Smooth muscle cell (in vitro differentiated cells): ENCODE measurements around the gene MGMT. TPM values are rescaled to one million over a fixed set of nuclear protein-coding genes. Genes with fewer than 3 reads are reported as not detected.

Experiments used
- DNase-seq: peaks from one replicate; lab custom pipeline; 2025; ENCODE audit not compliant: unreplicated experiment; lab: John Stamatoyannopoulos, UW
- H2AFZ ChIP-seq: fragments of 200-600 bp; sonication (generic); 2 replicates; pipeline ENCODE4 v1.6.0; 2016; ENCODE audit warnings: antibody characterized with exemption, low read depth, mild to moderate bottlenecking
- H3F3A ChIP-seq: fragments of 200-600 bp; sonication (generic); 2 replicates; pipeline ENCODE4 v1.6.0; 2017; ENCODE audit warnings: antibody characterized with exemption, low read depth
- H3K27ac ChIP-seq: fragments of 200-600 bp; sonication (generic); 2 replicates; pipeline ENCODE4 v1.5.1; 2016; ENCODE audit warnings: low read depth, mild to moderate bottlenecking
- H3K27me3 ChIP-seq: fragments of 200-600 bp; sonication (generic); 2 replicates; pipeline ENCODE4 v1.6.1; 2016; ENCODE audit warnings: low read depth, mild to moderate bottlenecking
- H3K36me3 ChIP-seq: fragments of 200-600 bp; sonication (generic); 2 replicates; pipeline ENCODE4 v1.5.1; 2016; ENCODE audit warnings: low read depth
- H3K4me1 ChIP-seq: fragments of 200-600 bp; sonication (generic); 2 replicates; pipeline ENCODE4 v1.5.1; 2016; ENCODE audit warnings: low read depth
- H3K4me2 ChIP-seq: fragments of 200-600 bp; sonication (generic); 2 replicates; pipeline ENCODE4 v1.6.0; 2016; ENCODE audit warnings: mild to moderate bottlenecking
- H3K4me3 ChIP-seq: fragments of 200-600 bp; sonication (generic); 2 replicates; pipeline ENCODE4 v1.5.1; 2016; ENCODE audit warnings: mild to moderate bottlenecking
- H3K79me2 ChIP-seq: fragments of 200-600 bp; sonication (generic); 2 replicates; pipeline ENCODE4 v1.6.0; 2016; ENCODE audit warnings: low read depth, mild to moderate bottlenecking
- H3K9ac ChIP-seq: fragments of 200-600 bp; sonication (generic); 2 replicates; pipeline ENCODE4 v1.6.0; 2016; ENCODE audit warnings: low read depth
- H3K9me3 ChIP-seq: fragments of 200-600 bp; sonication (generic); replicated peaks from 2 replicates; pipeline ENCODE4 v1.5.1; 2016; ENCODE audit warnings: low read depth
- H4K20me1 ChIP-seq: fragments of 200-600 bp; sonication (generic); 2 replicates; pipeline ENCODE4 v1.6.0; 2016; ENCODE audit warnings: low read depth
- CTCF ChIP-seq: fragments of 200-600 bp; sonication (generic); IDR thresholded peaks from 2 replicates; pipeline ENCODE4 v1.5.1; 2017; ENCODE audit warnings: borderline replicate concordance, mild to moderate bottlenecking, antibody characterized with exemption; ENCODE audit not compliant: insufficient read depth, poor library complexity, severe bottlenecking
- WGBS: methylation state at CpG from one replicate; pipeline ENCODE4 v1.1.7; 2016; ENCODE audit warnings: low lambda C conversion rate; 5-methylcytosine and 5-hydroxymethylcytosine counted together
- polyA plus RNA-seq: library from polyadenylated mRNA; unstranded; fragments of >200 nt; fragmentation: Nextera tagmentation; extraction: Ambion mirVana; gene quantifications from 2 replicates; pipeline ENCODE4 v1.2.1, GENCODE V29; 2016
- total RNA-seq: library from RNA; depleted of rRNA; stranded (reverse); fragments of >200 nt; gene quantifications from 2 replicates; pipeline ENCODE4 v1.2.3, GENCODE V29; 2014

Gene MGMT
- total and polyA plus RNA-seq, 2 experiments from 2014 or later = 21.0 to 33.0 TPM

- Histone ChIP-seq H2AFZ (no peak overlapping the region), H3K79me2 (no peaks in the 10 kb centered on the region), H3K36me3 (no peaks in the 10 kb centered on the region), H3K4me2 (no peak overlapping the region), H3K4me1 (no peaks in the 10 kb centered on the region), H4K20me1 (no peaks in the 10 kb centered on the region), H3F3A (no peaks in the 10 kb centered on the region), H3K9ac (no peak overlapping the region), H3K27ac (no peak overlapping the region), H3K4me3 (no peak overlapping the region), H3K9me3 (no peaks in the 10 kb centered on the region), H3K27me3 (no peaks in the 10 kb centered on the region)
- 87% methylated on average over 5 of the region's 5 CpGs for WGBS
- no peak for TF ChIP-seq CTCF
- DNase-seq = no peak
These were observed 18.5 kb upstream of the MGMT start for GRCh38 chr10:129448539-129448938.

- TF ChIP-seq CTCF = no peak
- no peaks in the 10 kb centered on the region for H3K36me3 ChIP-seq
- H3K9me3 ChIP-seq = no peaks in the 10 kb centered on the region
- H3K4me1 ChIP-seq = no peaks in the 10 kb centered on the region
- WGBS = 90% methylated on average over 2 of the region's 2 CpGs
- DNase-seq = no peak
- H4K20me1 ChIP-seq = no peaks in the 10 kb centered on the region
- H2AFZ ChIP-seq = no peak overlapping the region
- no peak overlapping the region for H3K4me3 ChIP-seq
- no peaks in the 10 kb centered on the region for H3F3A ChIP-seq
- H3K27ac ChIP-seq = no peak overlapping the region
- H3K27me3 ChIP-seq = no peaks in the 10 kb centered on the region
- H3K4me2 ChIP-seq = no peak overlapping the region
- H3K79me2 ChIP-seq = no peaks in the 10 kb centered on the region
- H3K9ac ChIP-seq = no peak overlapping the region
These were observed 17.1 kb upstream of the MGMT start for GRCh38 chr10:129449893-129450292.

GRCh38 chr10:129450391-129450790, 16.6 kb upstream of the MGMT start:
- no peaks in the 10 kb centered on the region for H3K36me3 ChIP-seq
- no peak overlapping the region for H3K9ac ChIP-seq
- no peak overlapping the region for H2AFZ ChIP-seq
- no peaks in the 10 kb centered on the region for H3K79me2 ChIP-seq
- no peaks in the 10 kb centered on the region for H3F3A ChIP-seq
- WGBS = 86% methylated on average over 3 of the region's 3 CpGs
- no peak for DNase-seq
- H3K4me1 ChIP-seq = no peaks in the 10 kb centered on the region
- no peaks in the 10 kb centered on the region for H4K20me1 ChIP-seq
- H3K4me2 ChIP-seq = no peak overlapping the region
- H3K27me3 ChIP-seq = no peaks in the 10 kb centered on the region
- no peak overlapping the region for H3K27ac ChIP-seq
- no peak for TF ChIP-seq CTCF
- no peaks in the 10 kb centered on the region for H3K9me3 ChIP-seq
- H3K4me3 ChIP-seq = no peak overlapping the region

- H2AFZ ChIP-seq = no peak overlapping the region
- no peak overlapping the region for H3K4me2 ChIP-seq
- TF ChIP-seq CTCF = no peak
- H4K20me1 ChIP-seq = no peaks in the 10 kb centered on the region
- no peaks in the 10 kb centered on the region for H3K9me3 ChIP-seq
- no peaks in the 10 kb centered on the region for H3F3A ChIP-seq
- H3K27me3 ChIP-seq = peaks cover 8% of the 10 kb centered on the region
- H3K79me2 ChIP-seq = no peaks in the 10 kb centered on the region
- no peak for DNase-seq
- no peaks in the 10 kb centered on the region for H3K4me1 ChIP-seq
- no peaks in the 10 kb centered on the region for H3K36me3 ChIP-seq
- H3K27ac ChIP-seq = no peak overlapping the region
- 87% methylated on average over 6 of the region's 6 CpGs for WGBS
- no peak overlapping the region for H3K9ac ChIP-seq
- H3K4me3 ChIP-seq = no peak overlapping the region
These were observed 11.4 kb upstream of the MGMT start for GRCh38 chr10:129455625-129456024.
